HG03460 (cell line): ENCODE measurements around the gene DAPK2.

Source experiments
- ATAC-seq: cut with Tn5 transposase; IDR thresholded peaks from one replicate; pipeline ENCODE4 v1.9.1; 2021; ENCODE audit not compliant: unreplicated experiment

The DAPK2 gene

DNA sequence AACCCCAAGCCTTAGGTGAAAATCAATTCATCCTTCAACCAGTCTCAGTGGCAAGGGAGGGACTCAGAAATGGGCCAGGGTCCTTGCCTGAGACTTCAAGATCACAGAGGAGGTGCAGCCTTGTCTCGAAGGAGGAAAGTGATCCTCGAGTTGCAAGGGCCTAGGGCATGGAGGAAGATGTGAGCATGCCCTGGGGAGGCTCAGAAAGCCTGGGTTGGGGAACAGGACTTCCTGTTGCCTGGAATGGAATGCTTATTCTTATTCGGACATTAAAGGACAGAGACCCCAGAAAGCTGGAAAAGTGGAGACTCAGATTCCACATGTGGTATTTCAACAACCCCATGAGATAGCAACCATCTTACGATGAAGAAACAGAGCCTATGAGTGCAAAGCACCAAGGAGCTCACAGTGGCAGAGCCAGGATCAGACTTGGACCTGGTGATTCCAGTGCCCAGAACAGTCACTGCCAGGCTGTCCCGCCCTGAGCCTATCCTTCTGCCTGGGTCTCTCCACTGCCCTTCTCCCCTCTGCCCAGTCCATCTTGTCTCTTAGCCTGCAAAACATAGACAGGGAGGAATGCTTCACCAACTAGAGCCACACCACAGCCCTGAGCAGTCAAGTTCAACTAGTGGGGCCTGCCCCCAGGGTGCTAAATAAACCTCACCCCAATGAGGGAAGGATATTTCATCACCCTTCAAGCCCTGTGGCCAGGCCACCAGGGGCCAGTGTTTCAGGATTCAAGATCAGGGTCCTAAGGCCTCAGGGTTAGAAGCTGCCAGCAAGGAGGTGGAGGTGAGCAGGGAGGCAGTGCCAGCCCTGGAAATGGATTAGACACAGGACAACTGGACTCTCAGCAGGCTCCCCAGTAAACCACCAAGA is 21.9 kb downstream of the DAPK2 start:
- ATAC-seq, result no peak

DNA sequence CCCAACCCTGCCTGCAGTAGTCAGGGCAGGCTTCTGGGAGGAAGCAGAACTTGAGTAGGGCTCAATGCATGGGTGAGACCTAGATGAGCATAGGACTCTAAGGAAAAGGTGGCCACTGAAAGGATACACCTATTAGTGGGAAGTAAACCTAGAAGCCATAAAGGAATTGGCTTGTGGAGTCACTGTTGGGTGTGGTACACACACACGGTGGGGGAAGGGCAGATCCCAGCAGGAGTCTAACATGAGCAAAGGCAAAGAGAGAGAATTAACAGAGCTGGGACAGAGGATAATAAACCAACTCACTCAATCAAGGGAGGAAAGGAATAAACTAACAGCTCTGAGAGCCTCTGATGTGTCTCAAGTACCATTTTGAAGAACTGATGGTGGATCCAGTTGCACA is 23.1 kb downstream of the DAPK2 start:
- ATAC-seq, result no peak

DNA sequence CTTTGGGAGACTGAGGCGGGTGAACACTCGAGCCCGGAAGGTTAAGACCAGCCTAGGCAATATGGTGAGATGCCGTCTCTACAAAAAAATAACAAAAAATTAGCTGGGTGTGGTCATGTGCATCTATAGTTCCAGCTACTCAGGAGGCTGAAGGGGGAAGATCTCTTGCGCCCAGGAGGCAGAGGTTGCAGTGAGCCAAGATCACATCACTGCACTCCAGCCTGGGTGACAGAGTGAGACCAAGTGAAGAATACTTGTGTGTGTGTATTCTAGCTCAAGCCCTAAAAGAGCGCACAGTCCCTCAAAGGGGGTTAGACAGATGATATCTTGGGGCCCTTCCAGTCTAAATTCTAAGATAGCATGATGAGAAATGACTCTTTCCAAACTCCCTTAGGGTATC is 23.7 kb downstream of the DAPK2 start:
- ATAC-seq, result no peak

DNA sequence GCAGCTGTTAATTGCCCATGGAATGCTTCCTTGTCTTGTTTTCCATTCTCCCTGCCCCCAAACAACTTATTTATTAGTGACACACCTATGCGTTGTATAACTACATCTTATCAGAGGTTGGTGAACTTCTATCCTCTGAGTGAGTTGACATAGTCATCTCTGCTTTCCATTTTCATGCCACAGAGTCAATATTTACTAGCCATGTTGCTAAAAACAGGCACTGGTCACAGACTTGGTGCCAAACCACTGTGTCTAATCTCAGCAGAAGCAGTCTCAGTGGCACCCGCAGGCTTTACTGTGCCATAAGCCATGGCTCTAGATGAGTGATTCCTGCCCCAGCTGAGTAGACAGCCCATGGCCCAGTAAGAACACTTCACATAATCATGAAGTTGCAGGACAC is 26.5 kb downstream of the DAPK2 start:
- ATAC-seq, result no peak

DNA sequence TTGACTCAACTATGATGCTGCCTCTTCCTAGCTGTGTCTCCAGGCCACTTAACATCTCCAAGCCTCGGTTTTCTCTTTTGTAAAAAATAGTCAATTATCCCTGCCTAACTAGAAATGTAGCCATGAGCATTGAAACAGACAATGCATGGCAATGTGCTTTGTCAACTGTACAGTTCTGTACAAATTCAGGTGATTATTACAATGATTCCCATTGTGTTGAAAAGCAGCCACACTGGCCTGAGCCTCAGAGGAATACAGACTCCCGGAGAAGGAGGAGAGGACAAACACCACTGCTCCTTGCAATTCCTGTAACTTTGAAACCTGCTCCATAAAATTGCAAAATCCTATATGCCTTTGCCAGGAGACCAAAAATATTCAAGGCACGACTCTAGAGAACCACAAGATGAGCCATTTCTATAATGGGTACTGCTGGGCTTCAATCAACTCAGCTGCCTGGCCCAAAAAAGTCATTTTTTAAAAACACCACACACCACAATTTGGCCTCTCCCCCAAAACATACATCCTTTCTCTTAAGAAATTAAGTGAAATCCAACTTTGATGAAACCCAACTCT is 28.6 kb downstream of the DAPK2 start:
- no peak for ATAC-seq

DNA sequence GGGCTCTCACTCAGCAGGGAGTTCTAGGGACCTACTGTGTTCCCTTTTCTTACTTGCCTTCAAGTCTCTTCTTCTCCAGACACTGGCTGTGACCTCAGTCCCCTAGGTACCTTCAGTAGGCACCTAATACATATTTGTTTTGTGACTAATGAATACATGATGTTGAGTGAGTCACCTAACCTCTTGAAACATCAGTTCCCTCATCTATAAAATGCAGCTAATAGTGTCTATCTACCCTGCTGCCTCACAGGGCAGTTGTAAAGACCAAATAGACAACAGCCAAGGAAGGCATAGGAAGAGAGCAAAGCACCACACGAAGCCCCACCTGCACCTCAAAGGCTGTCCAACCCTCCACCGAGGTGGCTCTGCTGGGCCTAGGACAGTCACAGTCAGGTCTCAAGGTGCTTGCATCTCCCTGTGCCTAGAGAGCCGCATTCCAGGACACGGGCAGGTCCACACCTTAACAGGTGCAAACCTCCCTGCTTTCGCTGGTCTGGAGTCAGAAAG is 29.1 kb downstream of the DAPK2 start:
- ATAC-seq, result no peak

DNA sequence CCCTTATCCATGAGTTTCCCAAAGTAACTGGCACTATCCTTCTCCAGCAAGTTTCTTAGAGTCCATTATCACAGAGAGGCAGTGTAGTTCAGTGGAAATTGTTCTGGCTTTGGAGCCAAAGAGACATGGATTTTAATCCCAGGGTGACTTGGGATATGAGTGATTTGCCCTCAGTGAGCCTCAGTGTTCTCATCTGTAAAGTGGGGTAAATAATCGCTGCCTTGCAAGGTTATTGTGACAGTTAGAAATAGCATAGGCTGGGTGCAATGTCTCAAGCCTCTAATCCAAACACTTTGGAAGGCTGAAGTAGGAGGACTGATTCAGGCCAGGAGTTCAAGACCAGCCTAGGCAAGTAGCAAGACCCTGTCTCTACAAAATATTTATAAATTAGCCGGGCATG is 30.0 kb downstream of the DAPK2 start:
- no peak for ATAC-seq

DNA sequence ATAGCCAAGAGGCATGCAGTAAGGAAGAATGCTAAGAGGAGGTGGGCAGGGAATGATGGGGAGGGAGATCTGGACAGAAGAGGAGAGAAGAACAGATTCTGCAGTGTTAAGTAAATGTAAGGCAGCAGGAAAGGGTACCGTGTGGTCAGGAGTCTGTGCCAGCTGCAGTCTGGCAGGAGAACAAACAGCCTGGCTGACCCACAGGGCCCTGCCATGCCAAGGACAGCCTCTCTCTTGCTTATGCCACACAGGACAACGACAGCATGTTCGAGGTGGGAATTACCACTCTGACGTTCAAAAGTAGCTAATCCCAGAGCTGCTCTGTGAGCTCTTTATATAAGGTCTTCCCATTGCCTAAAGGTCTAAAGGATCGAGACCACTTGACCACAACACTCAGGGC is 31.3 kb downstream of the DAPK2 start:
- ATAC-seq, result no peak

DNA sequence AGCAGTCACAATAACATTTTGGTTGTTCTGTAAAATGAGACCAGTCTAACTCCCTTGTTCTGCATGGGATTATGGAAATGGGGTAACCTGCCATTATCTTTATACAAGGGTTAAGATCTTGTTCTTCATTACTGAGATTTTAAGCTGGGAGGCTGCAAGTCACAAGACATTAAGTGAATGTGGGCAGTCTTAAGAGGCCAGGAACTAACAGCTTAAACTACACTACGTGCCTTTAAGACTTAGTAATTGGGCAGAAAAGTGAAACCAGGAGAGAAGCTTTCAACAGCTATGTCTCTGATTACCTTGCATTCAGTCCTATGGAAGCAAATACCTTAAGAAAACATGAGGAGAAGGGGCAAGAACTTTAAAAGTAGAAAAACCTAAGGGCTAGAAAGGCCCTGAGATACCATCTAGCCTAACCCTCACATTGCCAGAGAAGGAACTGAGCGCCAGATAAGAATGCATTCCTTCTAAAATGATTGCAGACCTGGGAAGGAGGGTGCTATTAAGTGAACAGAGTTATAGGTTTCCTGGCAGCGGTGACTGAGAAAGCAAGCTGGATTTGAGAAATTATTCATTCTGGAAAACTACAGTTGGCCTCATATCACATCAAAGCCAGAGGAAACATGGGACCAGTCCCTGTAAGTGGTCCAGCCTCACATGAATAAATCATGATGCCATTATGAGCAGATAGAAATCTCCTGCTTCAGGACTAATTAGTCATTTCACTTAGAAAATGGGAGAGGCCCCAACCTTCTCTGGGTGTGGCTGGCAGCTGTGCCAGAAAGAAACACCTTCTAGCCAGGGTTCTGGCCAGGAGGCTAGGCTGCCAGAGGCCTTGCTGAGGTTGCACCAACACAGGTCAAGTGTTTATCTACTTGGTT is 32.9 kb downstream of the DAPK2 start:
- no peak for ATAC-seq

DNA sequence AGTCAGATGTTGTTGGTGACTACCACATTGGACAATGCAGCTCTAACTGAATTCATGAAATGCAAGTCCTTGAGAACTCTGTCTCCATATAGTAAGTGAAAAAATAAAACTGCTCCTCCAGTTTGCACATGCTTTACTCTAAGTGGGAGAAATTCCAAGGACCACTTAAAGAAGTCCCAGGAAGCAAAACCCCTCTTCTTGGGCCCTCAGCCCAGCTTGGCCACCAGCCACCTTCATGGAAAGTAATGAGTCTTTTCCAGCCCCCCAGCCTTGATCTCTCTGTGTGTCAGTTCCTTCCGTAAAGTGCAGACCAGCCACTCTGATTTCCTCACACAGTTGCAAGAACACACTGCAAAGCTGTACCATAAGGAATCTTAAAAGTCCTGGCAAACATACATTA is 34.5 kb downstream of the DAPK2 start:
- ATAC-seq, result no peak

DNA sequence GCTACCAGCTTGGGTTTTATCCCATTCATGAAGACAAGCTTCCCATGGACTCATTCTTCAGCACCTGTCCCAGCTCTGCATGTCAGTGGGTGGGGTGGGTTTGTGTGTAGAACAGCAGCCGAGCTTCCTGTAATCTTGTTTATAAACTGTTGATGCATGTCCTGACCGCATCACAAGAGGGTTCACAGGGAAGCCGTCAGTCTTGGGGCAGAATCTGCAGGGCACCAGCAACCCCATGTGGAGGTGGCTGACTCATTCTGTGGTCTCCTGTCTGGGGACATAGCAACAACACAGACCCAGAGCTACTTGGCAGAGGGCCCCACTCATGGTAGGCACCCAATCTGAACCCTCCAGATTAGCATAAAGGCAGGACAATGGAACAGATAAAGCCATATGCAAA is 35.6 kb downstream of the DAPK2 start:
- ATAC-seq, result peak; percentile 81

DNA sequence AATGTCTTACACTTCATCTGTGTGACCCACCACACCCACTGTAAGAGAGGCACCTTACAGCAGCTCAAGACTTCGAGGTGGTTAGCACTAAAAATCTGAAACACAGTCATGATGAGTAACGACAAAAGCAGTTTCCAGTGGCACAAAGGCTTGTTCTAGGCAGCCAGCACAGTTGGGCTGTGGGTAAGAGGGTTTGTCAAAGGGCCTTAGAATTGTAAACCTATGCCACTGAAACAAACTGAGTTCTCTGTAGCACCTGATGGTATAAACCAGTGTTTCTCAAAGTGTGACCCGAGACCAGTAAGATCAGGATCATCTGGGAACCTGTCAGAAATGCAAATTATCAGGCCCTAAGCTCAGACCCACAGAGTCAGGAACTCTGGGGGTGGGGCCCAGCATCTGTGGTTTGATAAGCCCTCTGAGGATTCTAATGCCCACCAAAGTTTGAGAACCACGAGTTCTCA is 36.5 kb downstream of the DAPK2 start:
- ATAC-seq, result no peak

DNA sequence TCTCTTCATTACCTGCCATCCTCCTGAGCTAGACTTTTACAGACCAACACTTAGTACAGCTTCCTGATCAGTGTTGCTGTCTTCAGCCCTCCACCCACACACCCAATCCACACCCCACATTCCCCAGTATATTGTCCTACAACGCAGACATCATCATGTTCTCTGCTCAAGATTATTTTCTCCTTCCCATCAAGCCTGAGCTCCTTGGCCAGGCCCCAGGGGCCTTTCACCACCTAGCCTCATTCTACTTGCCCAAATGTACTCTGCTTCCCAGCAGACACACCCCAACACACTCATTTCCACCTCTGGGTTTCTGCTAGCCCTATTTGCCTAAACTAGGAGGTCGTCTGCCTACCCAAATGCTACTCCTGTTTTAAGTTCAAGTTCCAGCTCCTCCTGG is 37.0 kb downstream of the DAPK2 start:
- ATAC-seq, result no peak

DNA sequence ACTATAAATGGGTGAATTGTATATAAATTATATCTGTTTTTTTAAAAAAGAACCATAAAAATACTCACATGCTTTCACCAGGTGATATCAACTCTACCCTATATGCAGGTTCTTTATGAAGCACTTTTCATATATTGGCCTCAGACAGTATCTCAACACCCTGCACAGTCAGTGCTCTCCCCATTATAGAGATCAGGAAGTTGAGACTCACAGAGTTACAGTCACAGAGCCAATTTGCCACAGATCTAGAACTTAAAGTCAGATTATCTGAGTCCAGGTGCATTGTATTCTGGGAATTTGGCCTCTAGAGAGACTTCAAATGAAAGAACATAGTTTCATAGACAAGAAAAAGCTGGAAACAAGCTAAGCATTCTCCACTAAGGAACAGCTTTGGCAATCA is 38.1 kb downstream of the DAPK2 start:
- no peak for ATAC-seq

DNA sequence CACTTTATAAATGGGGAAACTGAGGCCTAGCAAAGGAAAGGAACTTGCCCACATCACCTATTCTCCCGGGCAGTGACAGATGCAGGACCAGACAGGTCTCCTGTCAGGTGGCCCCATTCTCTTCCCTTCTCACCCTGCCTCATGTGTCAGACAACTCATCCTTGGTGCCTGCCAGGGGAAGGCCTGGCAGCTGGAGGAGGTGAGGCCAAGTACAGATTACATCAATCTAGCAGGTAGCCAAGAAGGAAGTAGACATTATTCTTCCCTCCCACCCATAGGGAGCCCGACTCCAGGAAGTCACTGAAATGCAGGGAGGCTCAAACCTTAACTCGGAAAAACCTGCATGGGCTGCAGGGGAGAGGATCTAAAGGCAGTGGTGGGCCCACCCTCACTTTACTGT is 39.6 kb downstream of the DAPK2 start:
- ATAC-seq, result no peak

DNA sequence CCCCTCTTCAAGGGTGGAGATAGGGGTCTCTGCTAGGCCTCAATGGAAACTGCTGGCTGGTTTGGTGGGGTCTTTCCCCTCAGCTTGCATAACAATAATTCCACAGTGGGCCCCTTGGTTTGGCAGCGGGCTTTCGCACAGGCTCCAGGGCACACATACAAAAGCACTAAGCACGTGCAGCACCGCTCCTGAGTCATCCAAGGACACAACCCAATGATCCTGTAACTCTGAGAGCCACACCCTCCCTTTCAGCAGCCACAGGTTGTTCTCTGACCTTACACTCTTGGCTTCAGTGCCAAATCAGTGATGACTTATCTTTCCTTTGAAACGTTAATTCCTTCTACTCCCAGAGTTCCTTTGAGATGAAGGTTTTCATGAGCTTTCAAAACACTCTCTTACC is 41.7 kb downstream of the DAPK2 start:
- ATAC-seq, result no peak

DNA sequence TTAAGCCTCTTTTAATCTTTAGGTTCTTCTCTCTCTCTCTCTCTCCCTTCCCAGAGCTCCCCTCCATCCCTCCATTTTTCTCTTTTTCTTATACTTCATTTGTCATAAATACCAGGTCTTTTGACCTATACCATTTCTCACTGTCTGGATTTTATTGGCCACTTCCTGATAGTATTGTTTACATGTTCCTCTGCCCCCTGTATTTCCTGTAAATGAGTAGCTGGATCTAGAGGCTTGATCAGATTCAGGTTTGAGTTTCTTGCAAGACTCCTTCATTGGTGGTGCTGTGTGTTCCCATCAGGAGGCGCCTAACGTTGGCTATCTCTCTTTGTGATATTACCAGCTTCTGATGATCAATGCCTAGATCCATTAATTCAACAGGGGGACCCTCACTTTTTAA is 42.2 kb downstream of the DAPK2 start:
- ATAC-seq, result no peak

DNA sequence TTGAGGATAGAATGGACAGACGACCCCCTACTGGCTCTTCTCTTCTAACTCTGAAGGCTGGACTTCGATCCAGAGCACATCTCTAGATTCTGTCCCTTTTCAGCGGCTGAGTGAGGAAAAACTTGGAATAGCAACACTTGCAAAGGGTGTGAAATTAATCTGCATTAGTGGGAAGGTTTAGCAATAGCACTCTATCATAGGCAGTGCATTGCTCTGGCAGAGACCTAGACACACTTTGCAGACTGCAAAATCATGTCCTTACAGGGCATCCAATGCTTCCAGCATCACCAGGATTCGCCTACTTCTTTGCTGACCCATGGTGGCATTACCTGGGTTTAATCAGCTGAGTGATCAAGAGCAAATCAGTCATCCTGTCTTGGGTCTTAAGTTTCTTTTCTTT is 43.1 kb downstream of the DAPK2 start:
- no peak for ATAC-seq

DNA sequence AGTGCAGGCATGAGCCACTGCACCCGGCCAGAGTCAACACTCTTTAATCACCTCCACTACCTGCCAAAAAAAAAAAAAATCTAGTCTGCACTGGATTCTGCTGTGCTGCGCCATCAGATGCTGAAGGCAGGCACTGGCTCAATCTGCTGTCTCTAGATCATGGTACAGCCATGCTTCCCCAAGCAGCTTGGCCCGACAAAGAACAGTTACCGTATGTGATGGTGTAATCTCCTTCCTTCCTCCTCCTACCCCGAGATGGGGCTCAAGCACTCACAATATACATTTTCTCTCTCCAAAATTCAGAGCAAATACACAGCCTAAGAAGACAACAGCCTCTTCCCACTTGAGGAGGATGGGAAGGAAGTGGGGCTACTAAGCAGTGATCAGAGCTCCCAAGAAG is 45.1 kb downstream of the DAPK2 start:
- ATAC-seq, result no peak

DNA sequence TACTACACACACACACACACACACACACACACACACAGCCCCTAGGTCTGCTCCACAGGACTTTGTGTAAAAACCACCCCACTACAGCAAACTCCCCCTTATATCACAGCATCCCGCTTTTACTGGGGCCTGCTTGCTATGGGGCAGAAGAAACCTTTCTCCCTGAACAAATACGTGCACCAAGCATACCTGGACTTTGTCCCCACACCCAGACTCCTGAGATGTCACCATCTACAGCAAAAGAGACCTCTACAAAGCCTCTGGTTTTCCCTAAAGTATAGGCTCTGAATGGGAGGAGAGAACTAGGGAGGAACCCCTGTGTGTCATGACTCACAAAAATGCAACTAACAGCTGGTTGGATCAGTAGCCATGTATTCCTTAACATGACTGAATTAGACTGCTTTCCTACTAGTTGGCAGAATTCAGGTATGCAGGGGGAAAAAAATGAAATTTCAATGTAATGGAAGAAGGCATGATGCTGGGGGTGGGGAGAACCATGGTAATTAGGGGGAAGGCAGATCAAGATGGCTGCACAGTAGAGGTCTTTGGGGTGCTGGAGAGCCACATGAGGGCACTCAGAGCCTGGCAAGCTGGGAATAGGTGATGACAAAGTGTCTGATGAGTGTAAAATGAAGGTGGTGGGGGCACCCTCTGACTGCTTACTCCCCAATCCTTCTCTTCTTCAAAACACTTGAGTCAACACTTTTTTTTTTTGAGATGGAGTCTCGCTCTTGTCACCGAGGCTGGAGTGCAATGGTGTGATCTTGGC is 45.9 kb downstream of the DAPK2 start:
- ATAC-seq, result no peak

DNA sequence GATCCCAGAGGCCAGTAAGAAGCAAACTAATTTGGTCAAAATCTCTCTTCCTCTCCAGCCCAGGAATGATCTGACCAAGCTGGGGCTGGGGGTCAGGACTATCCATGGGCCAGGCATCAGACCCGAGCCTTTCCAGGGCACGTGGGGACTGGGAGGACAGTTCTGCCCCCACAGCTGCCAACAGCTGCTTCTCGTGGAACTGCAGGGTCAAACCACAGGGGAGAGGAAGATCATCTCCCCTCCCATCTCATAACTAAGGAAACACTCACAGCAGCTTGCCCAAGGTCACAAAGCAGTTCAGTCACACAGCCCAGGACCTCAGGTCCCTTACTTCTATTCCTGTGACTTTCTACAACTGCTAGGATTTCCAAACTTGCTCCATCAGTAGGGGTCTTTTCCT is 47.1 kb downstream of the DAPK2 start:
- no peak for ATAC-seq
